SK-MEL-5 (cell line): ENCODE data around the gene KCNJ12. TPM values are rescaled to one million over a fixed set of nuclear protein-coding genes. Genes with fewer than 3 reads are reported as not detected.
"Not testable (repeated sequence)": the region's sequence is repeated elsewhere in the genome, so short reads cannot be mapped to it uniquely, and the experiment has no call there.

Experiments used
- DNase-seq: peaks from one replicate; pipeline ENCODE4 v3.0.0-alpha.2; 2016; ENCODE audit warnings: low read depth, low spot score
- in situ Hi-C: cut with HindIII; loops from 2 replicates; pipeline ENCODE4 v1.10.0; 2016; ENCODE audit warnings: low sequenced_read_pairs, high pct_unique_total_duplicates, low pct_unique_long_range_greater_than_20kb
- total RNA-seq: library from RNA; depleted of rRNA; stranded (reverse); fragments of >200 nt; shearing (Covaris generic); gene quantifications from 2 replicates; pipeline ENCODE4 v1.2.3, GENCODE V29; 2014

Gene KCNJ12
- total RNA-seq, 1 experiment from 2014 or later = 0.48 TPM

DNA sequence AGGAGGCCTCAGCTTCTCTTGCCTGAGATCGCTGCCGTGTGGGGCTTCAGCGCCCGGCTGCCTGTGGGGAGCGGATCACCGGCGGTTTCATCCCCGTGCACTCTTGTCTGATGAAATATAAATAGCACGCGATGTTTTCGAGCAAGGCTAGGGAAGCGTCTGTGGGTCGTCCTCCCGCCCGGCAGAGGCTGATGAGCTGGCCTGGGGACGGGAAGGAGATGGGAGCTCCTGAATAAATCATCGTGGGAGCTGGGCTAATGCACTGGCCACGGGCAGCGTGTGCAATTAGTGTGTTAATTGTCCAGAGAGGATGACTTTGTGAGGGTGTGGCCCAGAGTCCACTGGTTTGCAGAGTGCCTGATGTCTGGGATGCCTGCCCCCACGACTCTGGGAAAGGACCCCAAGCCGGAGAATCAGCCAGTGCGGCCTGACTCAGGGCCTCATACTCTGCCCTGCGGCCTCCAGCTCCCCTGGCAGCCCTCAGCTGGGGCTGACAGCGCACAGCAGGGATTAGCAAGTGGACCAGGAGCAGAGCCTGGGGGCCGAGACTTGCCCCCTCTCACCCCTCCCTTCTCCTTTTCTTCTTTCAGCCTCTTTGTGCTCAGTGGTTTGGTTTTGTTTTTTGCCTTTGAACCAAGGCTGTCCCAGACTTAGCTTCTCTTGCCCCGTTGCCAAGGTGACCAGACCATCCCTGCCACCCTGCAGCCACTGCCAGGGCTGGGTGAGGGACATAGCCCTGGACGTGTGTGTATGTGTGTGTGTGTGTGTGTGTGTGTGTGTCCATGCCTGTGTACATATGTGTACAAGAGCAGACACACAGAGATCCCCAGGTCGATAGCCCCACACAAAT is 21.4 kb downstream of the KCNJ12 start:
- DNase-seq = no peak
- in situ Hi-C loops = no loop called here

DNA sequence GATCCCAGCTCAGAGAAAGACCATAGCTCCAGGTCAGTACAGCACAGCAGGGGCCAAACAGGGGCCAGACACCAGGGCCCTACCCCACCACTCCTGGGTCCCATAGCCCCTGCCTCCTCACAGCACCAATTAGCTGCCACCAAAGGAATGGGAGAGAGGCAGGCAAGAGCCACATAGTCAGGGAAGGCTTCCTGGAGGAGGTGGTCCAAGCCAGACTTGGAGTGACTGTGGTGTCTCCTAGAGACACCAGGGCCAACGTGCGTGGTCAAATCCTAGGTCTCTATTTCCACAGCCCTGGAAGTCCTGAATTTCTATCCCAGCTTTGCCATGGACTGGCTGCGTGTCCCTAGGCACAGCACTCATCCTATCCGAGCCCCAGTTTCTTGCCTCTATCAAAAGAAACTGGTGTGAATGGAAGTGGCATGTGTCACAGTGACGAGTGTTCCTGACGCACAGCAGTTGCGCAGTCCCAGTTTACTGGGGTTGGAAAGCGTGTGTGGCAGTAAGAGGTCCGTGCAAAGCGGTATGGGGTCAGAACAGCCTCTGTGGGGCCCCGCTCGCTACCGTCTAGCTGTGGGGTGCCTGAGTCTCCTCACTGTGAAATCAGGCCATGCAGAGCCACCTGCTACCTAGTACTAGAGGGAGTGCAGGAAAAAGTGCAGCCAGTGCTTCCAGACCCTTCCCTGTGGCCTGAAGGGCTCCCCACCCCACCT is 23.5 kb downstream of the KCNJ12 start:
- in situ Hi-C loops = no loop called here
- no peak for DNase-seq

DNA sequence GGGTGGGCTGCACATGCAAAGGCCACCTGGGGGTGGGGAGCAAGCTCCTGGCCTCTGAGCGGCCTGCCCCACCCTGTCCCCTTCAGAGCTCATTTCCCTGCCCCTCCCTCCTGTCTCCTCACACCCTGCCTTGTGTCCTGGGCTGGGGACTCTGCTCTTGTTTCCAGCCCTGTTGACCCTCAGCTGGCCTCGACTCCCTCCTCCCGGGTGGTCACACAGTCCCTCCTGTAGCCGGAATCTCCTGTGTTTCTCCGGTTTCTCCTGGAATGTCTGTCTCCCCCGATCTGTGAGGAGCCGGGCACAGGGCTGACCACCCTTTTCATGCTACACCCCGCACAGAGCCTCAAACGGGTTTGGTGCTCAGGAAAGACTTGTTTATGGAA is 24.0 kb downstream of the KCNJ12 start:
- DNase-seq, in situ Hi-C loops: not testable (repeated sequence)

GRCh38 chr17:21400816-21401593 is 24.8 kb downstream of the KCNJ12 start:
- in situ Hi-C loops = no loop called here
- DNase-seq = no peak

DNA sequence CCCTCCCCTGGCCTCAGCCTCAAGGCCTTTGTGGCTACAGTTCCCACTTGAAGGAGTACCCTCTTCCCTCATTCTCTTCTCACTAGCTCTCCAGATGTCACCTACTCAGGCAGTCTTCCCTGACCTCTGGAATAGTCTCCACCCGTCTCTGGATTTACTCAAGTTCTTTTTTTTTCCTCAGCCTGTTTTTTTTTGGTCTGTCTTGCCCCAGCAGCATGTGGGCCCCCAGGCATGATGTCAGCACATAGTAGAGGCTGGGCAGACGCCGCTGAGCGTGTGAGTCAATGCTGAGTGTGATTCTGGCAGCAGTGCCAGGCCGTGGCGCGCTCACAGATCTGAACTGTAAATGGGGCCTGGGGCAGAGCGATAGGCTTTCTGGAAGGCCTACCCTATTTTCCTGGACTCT is 26.0 kb downstream of the KCNJ12 start:
- in situ Hi-C loops, DNase-seq: not testable (repeated sequence)

DNA sequence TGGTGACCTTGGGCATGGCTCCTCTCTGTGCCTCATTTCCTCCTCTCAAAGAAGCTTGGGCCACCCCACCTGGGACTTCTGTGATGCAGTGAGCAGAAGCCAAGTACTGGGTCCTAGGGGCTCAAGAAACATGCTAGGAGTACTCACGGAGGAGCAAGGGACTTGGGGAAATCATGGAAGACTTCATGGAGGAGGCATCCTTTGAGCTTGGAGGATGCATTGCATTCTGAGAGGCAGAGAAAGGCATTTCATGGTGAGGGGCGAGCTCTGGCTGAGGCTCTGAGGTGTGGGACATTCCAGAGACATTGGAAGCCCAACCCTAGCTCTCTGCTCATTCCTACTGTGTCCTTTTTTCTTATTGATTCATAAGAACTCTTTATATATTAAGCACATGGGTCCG is 26.8 kb downstream of the KCNJ12 start:
- in situ Hi-C loops, DNase-seq: not testable (repeated sequence)

DNA sequence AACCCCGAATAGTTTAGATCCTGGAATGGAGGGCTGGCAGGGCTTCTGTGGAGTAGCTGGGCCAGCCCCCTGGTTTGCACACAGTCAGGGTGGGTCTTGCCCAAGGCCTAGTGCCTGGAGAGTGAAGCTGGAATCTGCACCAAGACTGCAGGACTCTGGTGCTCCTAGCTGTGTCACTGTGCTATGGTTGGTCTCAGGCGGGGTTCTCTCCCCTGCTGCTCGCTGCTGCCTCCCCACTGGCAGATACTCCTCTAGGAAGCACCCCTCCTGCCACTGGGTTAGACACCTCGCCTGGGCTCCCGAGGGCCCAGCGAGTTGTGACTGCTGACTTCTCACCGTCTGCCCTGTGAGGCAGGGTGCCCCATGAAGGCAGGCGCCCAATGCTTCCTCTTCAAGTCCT is 27.9 kb downstream of the KCNJ12 start:
- DNase-seq, in situ Hi-C loops: not testable (repeated sequence)

DNA sequence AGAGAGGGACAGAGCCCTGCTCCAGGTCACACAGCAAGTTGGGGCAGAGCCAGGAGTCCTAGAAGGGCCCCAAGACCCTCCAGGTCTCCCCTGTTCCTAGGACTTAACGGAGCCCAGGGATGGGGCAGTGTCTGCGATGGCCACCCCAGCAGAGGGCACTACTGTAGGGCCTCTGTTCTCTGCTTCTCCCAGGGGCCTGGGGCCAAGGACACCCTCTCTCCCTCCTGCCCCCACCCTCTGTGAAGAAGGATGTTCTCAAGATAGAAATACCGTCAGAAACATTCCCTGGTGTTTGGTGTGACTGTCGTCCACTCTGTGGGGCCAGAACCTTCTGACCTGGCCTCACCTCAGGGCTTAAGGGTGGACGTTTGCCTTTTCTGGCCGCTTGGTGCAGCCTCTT is 28.4 kb downstream of the KCNJ12 start:
- DNase-seq = peak; percentile 8
- in situ Hi-C loops = not testable (repeated sequence)

- DNase-seq, in situ Hi-C loops: not testable (repeated sequence)
Observed at GRCh38 chr17:21404956-21405731, 29.0 kb downstream of the KCNJ12 start.

- in situ Hi-C loops = not testable (repeated sequence)
Observed at GRCh38 chr17:21405904-21406400, 29.8 kb downstream of the KCNJ12 start.

DNA sequence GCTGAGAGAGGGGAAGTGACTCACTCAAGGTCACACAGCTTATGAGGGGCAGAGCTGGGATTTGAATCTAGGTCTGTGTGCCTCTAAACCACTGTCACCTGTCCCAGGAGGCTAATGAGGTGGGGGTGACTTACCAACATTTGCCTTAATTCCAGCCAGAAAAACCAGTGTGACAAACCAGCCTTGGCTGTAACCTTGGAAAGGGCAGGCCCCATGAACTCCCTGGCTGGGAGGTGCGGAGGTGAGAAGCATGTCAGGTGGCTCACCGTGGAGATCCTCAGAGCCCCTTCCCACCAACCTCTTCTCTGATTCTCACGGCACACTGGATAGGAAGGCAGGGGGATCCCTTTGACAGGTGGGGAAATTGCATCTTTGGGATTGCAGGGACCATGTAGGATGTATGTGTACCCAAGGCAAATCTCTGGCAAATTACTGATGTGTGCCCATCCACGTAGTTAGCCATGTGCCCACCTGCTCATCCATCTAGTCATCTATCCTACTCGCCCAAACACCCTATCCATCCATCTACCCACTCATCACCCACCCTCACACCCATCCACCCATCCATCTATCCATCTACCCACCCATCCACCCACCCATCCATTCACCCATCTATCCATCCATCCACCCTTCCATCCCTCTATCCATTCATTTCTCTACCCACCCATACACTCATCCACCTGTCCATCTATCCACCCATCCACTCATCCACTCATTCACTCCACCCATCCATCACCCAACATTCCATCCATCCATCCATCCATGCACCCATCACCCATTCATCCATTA is 30.7 kb downstream of the KCNJ12 start:
- DNase-seq, in situ Hi-C loops: not testable (repeated sequence)

More at GRCh38 chr17:21405904-21406400, 29.8 kb downstream of the KCNJ12 start:
- DNase-seq = not testable (repeated sequence)

DNA sequence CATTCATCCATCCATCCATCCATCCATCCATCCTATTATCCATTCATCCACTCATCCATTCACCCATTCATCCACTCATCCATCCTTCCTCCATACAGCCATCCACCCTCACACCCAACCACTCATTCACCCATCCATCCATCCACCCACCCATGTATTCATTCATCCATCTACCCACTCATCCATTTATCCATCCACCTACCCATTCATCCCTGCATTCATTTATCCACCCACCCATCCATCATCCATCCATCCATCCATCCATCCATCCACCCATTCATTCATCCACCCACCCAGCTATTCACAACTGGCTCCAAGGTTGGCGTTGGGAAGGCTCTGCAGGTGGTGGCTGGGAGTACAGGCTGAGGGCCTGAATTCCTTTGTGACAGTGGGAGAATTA is 31.6 kb downstream of the KCNJ12 start:
- in situ Hi-C loops, DNase-seq: not testable (repeated sequence)

GRCh38 chr17:21408224-21408623 is 32.1 kb downstream of the KCNJ12 start:
- in situ Hi-C loops, DNase-seq: not testable (repeated sequence)

DNA sequence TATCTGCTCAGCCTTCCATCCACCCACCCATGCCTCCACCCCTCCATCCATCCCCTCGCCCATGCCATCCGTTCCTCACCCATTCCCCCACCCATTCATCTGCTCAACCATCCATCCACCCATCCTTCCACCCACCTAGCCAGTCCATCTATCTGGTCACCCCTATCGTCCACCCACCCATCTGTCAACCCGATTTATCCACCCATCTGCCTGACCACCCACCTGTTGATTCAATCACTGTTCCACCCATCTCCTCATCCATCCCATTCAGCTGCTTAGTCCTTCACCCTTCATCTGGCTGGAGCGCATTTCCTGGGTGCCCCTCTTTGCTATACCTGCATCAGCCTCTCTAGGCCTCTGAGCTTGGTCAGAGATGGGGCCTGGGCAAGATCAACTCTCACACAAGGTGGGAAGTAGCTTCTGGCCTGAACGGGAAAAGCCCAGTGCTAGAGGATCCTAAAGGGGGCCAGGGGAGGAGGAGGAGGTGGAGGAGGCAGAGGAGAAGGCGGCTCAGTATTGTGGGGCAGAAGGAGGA is 32.7 kb downstream of the KCNJ12 start:
- DNase-seq, in situ Hi-C loops: not testable (repeated sequence)

DNA sequence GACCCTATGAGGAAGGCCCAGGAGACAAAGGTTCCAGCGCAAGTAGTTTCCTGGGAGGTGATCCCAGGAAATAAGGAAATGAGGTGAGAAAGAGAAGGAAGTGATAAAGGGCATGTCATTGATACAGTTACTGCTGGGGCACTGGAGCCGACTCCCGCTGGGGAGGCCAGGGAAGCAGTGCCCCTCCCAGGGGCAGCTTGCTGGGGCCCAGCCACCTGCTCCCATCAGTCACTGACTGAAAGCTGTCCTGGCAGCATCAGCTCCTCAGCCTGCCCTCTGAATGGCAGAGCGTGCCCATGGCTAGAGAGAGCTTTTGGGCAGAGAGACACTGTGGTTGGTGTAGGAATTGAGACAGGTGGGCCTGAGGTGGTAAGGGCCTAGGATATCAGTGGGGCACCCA is 33.2 kb downstream of the KCNJ12 start:
- DNase-seq, in situ Hi-C loops: not testable (repeated sequence)

GRCh38 chr17:21409971-21410370 is 33.8 kb downstream of the KCNJ12 start:
- in situ Hi-C loops, DNase-seq: not testable (repeated sequence)
